ENCODE results near the gene COL13A1.

DNA sequence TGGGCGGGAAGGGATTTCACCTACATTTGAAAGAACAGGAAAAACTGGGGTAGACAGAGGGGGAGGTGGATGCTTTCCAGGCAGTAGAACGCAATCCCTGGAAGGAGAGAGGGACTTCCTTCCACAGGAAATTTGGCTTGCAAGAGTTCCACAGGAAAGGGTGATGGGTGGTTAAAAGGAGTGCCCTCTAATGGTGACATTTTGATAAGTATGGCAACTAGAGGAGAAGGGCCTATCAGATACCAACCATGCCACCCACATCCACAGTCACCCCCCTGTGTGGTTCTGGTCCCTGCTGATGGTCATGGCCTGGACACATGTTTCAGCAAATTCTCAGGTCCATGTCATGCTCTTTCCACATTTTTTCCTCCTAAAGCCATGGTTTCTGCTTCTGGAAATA lies 27.1 kb upstream of the COL13A1 start:
- TF ChIP-seq CTCF (IDR thresholded peaks at IDR 0.05) (no peak), POLR2A (IDR thresholded peaks at IDR 0.05) (no peak)
